HUES6 (cell line): ENCODE data around the gene CXorf38.
"Not testable (repeated sequence)": the region's sequence is repeated elsewhere in the genome, so short reads cannot be mapped to it uniquely, and the experiment has no call there.

Experiments used
- H3K27ac ChIP-seq: 2 replicates; pipeline ENCODE4 v1.7.0; 2013; ENCODE audit warnings: low read depth, mild to moderate bottlenecking, low read length, inconsistent platforms
- H3K27me3 ChIP-seq: 2 replicates; pipeline ENCODE4 v1.6.1; 2013; ENCODE audit warnings: low read length; ENCODE audit not compliant: control insufficient read depth, insufficient read depth
- H3K36me3 ChIP-seq: 2 replicates; pipeline ENCODE4 v1.6.1; 2013; ENCODE audit warnings: low read length; ENCODE audit not compliant: control insufficient read depth, insufficient read depth
- H3K4me1 ChIP-seq: 2 replicates; pipeline ENCODE4 v1.6.1; 2013; ENCODE audit warnings: low read length; ENCODE audit not compliant: control insufficient read depth, insufficient read depth
- H3K4me3 ChIP-seq: 2 replicates; pipeline ENCODE4 v1.5.1; 2013; ENCODE audit warnings: low read depth, low read length
- H3K9ac ChIP-seq: one replicate; pipeline ENCODE4 v1.6.1; 2013; ENCODE audit warnings: mild to moderate bottlenecking, low read length
- H3K9me3 ChIP-seq: 2 replicates; pipeline ENCODE4 v1.6.1; 2013; ENCODE audit warnings: low read depth, low read length; ENCODE audit not compliant: control insufficient read depth, insufficient read depth

Gene CXorf38

DNA sequence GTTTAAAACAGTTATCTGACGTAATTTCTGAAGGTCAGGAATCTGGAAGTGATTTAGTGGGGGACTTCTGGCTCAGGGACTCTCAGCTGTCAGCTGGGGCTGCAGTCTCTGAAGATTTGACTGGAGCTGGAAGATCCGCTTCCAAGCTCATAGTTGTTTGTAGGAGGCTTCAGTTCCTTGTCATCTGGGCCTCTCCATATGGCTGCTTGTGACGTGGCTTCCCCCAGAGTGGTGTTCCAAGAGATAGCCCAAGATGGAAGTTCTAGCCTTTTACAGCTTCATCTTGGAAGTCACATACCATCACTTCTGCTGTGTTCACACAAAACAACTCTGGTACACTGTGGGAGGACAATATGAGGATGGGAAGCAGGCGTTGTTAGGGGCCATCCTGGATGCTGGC is 22.1 kb downstream of the CXorf38 start:
- Histone ChIP-seq H3K27me3 (no peaks in the 10 kb centered on the region), H3K4me1 (no peaks in the 10 kb centered on the region), H3K9ac (no peak overlapping the region), H3K27ac (no peak overlapping the region), H3K36me3 (peaks cover 20% of the 10 kb centered on the region), H3K4me3 (no peak overlapping the region), H3K9me3 (peaks cover 12% of the 10 kb centered on the region; the same call in 1 of the 2 replicates)

DNA sequence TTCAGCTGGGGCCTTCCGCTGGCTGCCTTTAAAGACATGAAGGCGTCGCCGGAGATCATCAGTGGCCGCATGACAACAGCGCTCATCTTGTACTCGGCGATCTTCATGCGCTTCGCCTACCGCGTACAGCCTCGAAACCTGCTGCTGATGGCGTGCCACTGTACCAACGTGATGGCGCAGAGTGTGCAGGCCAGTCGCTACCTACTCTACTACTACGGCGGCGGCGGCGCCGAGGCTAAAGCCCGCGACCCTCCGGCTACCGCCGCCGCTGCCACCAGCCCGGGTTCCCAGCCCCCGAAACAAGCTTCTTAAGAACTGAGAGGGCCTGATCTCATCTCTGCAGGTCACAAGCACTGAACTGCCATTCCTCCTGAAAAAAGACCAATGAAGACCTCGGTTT is 23.7 kb downstream of the CXorf38 start:
- H3K9me3 ChIP-seq, result peaks cover 12% of the 10 kb centered on the region; the same call in 1 of the 2 replicates
- no peak overlapping the region for H3K9ac ChIP-seq
- no peaks in the 10 kb centered on the region for H3K27me3 ChIP-seq
- peaks cover 12% of the 10 kb centered on the region for H3K36me3 ChIP-seq
- H3K4me1 ChIP-seq, result no peaks in the 10 kb centered on the region
- H3K4me3 ChIP-seq, result no peak overlapping the region
- no peak overlapping the region for H3K27ac ChIP-seq

DNA sequence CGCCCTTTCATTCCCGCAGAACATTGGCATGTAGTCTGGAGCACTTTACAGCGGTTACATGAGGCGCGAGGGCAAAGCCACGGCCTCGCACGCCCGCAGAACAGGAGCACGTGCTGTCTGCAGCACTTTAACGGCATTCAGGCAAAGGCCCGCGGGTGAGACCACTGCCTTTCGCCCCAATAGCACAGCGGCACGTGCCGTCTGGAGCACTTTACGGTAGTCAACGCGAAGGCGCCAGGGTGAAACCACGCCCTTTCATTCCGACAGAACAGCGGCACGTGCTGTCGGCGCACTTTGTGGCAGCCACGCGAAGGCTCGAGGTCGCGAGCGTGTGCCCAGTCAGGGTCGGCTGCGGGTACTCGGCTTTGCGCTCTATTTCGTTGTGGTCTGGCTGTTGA is 24.2 kb downstream of the CXorf38 start, which contains the start of gene MPC1L:
Gene MPC1L (plus strand): TSS at position 290 of the 398 bp plus-strand sequence. CDS start 138 bp downstream, outside the sequence.
- no peak within 1 kb of the TSS for H3K27ac ChIP-seq
- no peak within 1 kb of the TSS for H3K9ac ChIP-seq
- peaks cover 12% of the 10 kb centered on the region; the same call in 1 of the 2 replicates for H3K9me3 ChIP-seq
- H3K4me3 ChIP-seq, result no peak within 1 kb of the TSS
- no peaks in the 10 kb centered on the region for H3K4me1 ChIP-seq
- no peaks in the 10 kb centered on the region for H3K27me3 ChIP-seq
- H3K36me3 ChIP-seq, result peaks cover 7% of the 10 kb centered on the region

DNA sequence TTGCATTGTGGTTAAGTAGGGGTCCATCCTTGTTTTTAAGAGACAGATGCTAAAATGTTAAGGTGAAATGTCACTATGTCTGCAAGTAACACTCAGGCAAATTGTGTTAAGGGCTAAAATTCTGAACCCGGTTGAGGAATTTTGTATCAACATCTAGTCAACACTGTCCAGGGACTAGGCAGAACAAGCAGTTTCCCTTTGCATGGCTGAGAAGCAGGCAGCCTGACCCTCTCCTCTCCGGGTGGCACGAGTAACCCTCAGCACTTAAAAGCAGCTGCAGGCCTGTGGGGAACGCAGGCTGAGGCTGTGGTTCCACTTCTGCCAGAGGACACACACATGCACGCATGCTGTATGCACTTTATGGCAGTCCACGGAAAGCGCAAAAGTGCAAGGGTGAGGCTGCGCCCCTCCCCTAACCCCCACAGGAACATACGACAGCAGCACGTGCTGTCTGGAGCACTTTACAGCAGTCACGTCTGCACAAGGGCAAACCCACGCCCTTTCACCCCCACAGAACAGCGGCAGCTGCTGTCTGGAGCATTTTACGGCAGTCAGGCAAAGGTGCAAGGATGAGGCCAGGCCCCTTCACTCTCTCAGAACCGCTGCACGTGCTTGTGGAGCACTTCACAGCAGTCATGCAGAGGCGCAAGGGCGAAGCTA is 24.8 kb downstream of the CXorf38 start:
- no peak overlapping the region for H3K9ac ChIP-seq
- H3K36me3 ChIP-seq, result peaks cover 3% of the 10 kb centered on the region; the same call in 1 of the 2 replicates
- H3K27me3 ChIP-seq, result no peaks in the 10 kb centered on the region

DNA sequence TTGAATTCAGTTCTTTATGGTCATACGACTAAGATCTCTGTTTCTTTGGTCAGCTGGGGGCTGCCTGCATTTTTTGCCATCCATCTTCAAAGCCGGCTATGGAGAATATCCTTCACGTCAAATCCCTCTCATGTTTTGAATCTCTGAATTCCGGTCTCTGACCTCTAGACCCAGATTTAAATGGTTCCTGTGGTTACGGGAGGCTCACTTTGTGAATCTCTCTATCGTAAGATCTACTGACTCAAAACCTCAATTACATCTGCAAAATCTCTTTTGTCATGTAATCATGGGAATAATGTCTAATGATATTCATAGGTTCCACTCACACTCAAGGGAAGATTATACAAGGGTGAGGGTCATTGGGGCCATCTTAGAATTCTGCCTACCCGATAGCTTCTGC is 29.8 kb downstream of the CXorf38 start:
- Histone ChIP-seq H3K9me3 (peaks cover 11% of the 10 kb centered on the region; the same call in 1 of the 2 replicates), H3K9ac (no peak overlapping the region), H3K4me1 (no peaks in the 10 kb centered on the region), H3K27me3 (no peaks in the 10 kb centered on the region), H3K4me3 (no peak overlapping the region), H3K36me3 (no peaks in the 10 kb centered on the region), H3K27ac (no peak overlapping the region)

More for the DNA sequence above, 24.8 kb downstream of the CXorf38 start:
- no peaks in the 10 kb centered on the region for H3K4me1 ChIP-seq
- H3K9me3 ChIP-seq, result peaks cover 15% of the 10 kb centered on the region; the same call in 1 of the 2 replicates
- H3K27ac ChIP-seq, result no peak overlapping the region
- no peak overlapping the region for H3K4me3 ChIP-seq

DNA sequence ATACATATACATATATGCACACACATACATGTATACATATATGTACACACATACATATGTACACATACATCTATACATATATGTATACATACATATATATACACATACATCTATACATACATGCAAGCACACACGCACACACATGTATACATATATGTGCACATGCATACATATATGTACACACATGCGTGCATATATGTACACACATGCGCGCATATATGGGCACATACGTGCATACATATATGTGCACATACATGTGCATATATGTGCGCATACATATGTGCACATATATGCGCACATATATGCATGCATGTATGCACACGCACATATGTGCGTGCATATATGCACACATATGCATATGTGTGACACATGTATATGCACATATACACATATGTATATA is 31.4 kb downstream of the CXorf38 start:
- H3K4me1 ChIP-seq, result no peaks in the 10 kb centered on the region
- no peaks in the 10 kb centered on the region for H3K36me3 ChIP-seq
- H3K9ac ChIP-seq, result no peak overlapping the region
- no peak overlapping the region for H3K4me3 ChIP-seq
- no peaks in the 10 kb centered on the region for H3K27me3 ChIP-seq
- no peak overlapping the region for H3K27ac ChIP-seq
- H3K9me3 ChIP-seq, result peaks cover 11% of the 10 kb centered on the region; the same call in 1 of the 2 replicates

DNA sequence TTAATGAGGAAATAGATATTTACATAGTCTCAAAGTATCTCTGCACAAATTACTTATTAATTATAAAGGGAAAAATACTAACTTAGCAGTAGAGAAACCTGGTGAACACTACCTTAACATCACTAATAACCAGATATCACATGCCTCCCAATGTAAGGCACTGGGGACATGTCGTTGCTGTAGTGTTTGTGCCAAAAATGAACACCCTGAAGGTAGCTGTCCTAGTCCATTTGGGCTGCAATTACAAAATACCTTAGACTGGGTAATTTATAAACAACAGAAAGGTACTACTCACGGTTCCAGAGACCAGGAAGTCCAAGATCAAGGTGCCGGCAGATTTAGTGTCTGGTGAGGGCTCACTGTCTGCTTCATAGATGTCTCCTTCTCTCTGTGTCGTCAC is 34.9 kb downstream of the CXorf38 start:
- Histone ChIP-seq H3K36me3 (no peaks in the 10 kb centered on the region), H3K4me1 (no peaks in the 10 kb centered on the region), H3K27ac (no peak overlapping the region), H3K27me3 (no peaks in the 10 kb centered on the region), H3K9me3 (peaks cover 7% of the 10 kb centered on the region; the same call in 1 of the 2 replicates), H3K9ac (no peak overlapping the region), H3K4me3 (no peak overlapping the region)

DNA sequence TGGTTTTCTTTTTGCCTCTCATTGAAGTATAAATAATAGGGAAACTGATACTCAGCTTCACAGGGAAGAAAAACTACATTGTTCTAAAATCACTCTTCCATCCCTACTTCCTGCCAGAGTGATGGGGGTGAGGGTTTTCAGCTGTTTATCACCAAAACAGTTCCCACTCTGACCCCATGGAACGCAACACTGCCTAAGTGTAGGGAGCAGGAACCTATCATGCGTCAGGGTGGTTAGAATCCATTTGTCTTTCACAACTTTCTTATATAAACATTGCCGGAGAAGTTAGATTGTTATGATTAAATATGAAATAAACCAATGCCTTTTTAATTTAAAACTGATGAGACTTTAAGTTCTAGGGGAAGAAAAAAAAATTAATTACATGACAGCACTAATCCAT is 40.0 kb downstream of the CXorf38 start:
- Histone ChIP-seq H3K36me3 (peaks cover 5% of the 10 kb centered on the region; the same call in 1 of the 2 replicates), H3K27me3 (no peaks in the 10 kb centered on the region), H3K4me1 (no peaks in the 10 kb centered on the region), H3K9me3 (no peaks in the 10 kb centered on the region), H3K9ac (no peak overlapping the region), H3K27ac (no peak overlapping the region), H3K4me3 (no peak overlapping the region)

DNA sequence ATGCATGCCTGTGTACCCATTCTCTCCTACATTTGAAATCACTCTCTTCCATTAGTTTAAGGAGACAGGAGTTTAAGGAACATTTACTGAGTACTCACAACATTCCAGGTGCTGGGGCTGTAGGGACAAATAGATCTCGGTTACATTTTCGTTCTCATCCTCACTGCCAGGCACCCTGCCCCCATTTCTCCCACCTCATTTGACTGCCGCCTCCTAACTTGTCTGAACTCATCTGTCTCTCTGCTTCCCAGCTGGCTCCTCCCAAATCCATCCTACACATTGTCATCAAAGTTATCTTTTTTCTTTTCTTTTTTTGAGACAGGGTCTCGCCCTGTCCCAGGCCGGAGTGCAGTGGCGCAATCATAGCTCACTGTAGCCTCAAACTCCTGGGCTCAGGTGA is 43.9 kb downstream of the CXorf38 start:
- no peak overlapping the region for H3K9ac ChIP-seq
- no peaks in the 10 kb centered on the region for H3K9me3 ChIP-seq
- H3K36me3 ChIP-seq, result peaks cover 35% of the 10 kb centered on the region
- no peak overlapping the region for H3K4me3 ChIP-seq
- no peaks in the 10 kb centered on the region for H3K4me1 ChIP-seq
- H3K27me3 ChIP-seq, result no peaks in the 10 kb centered on the region
- H3K27ac ChIP-seq, result no peak overlapping the region

DNA sequence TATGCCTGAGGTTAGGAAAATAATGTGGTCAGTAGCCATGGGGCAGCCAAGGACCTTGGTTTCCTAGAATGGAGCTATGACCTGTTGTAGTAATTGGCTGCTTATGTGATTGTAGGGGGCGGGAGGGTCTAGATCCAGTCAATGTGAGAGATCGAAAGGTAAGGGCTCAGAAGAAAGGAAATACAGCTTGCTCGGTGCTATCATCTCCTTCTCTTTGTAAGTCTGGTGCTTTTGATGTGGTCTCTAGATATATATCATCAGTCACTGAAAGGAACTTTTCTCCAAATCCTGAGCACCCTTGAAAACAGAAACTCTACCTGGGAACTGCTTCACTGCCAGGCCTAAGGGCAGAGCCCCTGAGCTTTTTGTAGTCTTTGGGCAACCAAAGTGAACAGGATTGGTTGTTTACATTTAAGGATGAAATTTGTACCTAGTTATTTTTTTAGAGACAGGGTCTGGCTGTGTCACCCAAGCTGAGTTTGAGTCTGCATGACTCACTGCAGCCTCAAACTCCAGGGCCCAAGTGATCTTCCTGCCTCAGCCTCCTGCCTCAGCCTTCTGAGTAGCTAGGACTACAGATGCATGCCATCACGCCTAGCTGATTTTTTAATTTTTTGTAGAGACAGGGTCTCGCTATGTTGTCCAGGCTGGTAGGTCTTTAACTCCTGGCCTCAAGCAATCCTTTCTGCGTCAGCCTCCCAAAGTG is 57.6 kb downstream of the CXorf38 start:
- H3K27me3 ChIP-seq, H3K4me3 ChIP-seq, H3K27ac ChIP-seq, H3K9ac ChIP-seq, H3K9me3 ChIP-seq, H3K4me1 ChIP-seq: not testable (repeated sequence)
- H3K36me3 ChIP-seq, result peaks cover 22% of the 10 kb centered on the region

DNA sequence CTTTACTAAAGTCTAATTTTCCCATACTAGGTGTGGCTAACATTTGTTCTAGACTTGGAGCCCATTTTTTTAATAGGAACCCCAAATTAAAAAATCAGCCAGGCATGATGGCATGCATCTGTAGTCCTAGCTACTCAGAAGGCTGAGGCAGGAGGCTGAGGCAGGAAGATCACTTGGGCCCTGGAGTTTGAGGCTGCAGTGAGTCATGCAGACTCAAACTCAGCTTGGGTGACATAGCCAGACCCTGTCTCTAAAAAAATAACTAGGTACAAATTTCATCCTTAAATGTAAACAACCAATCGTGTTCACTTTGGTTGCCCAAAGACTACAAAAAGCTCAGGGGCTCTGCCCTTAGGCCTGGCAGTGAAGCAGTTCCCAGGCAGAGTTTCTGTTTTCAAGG is 59.7 kb downstream of the CXorf38 start:
- not testable (repeated sequence) for H3K4me3 ChIP-seq, H3K27me3 ChIP-seq, H3K9ac ChIP-seq, H3K27ac ChIP-seq, H3K4me1 ChIP-seq, H3K9me3 ChIP-seq
- peaks cover 17% of the 10 kb centered on the region for H3K36me3 ChIP-seq
